ENCODE data around the gene ACSF3.
A peak's percentile ranks its signal among the peaks of the same experiment; 100 is the strongest.

The ACSF3 gene

GRCh38 chr16:89166696-89167424 is 73.2 kb downstream of the ACSF3 start:
- DNase-seq: no peak

DNA sequence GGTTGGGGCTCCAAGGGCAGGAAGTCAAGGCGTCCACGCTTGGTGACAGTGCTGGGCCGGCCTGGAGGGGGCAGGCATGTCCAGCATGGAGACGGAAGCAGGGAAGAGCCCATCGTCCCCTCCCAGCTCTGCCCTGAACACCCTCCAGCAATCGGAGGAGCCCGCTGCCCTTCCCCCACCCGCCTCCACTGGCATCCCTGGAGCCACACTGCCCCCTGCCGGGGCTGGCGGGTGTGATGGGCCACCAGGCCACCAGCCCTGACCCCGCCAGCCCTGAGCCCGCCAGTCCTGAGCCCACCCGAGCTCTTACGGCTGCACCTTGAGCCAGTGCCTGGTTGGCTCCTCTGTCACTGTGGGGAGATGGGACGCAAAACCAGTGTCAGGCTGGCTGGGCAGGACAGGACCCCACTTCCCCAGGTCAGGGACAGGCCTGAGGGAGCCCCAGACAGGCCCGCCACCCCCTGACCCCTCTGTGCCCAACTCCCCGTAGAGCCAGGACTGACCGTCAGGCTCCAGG is 73.8 kb downstream of the ACSF3 start:
- peak; percentile 96 for DNase-seq

DNA sequence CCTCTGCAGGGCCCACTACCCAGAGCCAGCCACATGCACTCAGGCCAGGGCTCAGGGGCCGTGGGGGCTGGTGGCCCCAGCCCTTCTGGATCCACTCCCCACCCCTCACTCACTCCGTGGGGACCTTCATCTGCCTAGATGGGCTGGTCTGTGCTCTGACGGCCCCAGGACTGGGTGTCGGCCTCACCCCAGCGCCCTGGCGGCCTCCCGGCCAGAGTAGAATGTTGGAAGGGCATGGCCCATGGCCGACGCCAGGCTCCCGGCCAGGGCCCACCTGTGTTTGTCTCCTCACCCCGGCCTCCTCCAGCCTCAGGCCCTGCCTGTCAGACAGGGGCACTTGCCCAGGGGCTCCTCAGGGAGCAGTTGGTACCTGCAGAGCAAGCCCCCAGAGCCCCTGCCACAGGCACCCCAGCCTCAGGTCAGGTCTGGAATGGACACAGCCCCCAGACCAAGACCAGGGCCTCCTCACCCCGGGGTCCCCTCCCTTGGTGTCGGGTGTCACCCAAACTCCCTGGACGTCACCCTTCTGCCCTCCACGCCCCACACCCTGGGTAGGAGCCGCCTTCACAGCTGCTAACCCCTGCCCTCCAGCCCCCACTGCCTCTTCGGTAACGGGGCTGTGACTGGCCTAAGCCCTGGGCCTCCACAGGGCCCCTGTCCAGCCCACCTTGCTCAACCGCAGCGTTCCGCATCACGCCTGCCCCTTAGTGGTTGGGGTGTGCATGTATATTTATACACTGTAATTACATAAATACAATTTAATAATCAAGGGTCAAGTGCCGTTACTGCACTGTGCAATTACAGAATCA is 74.9 kb downstream of the ACSF3 start:
- no peak for DNase-seq

DNA sequence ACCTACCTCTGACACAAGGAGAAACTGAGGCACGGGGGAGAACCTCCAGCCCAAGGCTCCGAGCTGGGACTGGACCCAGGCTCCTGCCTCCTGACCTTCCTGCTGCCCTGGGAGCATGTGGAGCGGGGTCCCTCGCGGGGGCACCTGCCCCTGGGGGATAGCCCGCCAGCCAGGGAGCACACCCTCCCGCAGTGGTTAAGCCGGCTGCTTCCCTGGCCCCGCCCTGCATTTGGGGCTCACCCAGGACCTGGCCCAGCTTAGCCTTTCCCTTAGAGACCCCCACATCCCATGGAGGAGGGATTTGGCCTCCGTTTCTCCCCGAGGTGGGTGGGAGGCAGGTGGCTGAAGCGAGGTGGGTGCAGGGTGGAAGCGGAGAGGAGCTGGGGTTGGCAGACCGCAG is 76.1 kb downstream of the ACSF3 start:
- no peak for DNase-seq

DNA sequence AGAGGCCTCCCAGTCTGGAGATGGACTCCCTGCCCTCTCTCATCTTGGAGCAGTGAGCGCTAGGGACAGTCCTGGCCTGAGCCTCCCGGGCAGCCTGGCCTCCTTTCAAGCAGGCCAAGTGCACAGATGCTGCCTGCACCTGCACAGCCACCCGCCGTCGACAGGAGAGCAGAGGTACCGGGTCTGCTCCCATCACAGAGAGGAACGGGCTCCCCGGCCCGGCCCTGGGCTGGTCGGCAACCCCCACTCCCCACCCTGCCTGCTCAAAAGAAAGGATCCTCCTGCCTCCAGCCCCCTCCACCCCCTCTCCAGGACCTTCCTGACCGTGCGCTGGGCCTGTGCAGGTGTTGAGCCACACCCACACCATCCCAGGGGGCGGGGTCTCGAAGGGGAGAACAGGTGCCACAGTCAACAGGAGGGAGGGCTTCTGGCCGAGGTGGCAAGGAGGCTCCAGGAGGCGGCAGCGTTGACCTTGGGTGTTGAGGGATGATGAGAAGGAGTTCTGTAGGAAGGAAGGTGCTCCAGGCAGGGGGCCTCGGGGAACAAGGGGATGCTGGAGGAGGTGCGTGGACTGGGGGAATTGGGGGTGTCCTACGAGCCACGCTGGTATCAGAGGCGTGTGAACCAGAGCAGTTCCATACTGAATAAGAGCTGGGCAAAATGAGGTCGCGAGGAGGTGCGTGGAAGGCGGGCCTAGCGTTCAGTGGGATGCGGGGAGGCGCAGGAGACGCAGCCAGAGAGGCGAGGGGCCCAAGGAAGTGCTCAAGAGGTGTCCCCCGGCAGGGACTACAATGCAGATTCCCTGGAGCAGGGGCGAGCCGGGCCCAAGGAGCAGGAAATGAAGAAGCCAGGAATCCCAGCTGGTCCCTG is 76.9 kb downstream of the ACSF3 start:
- peak; percentile 31 for DNase-seq

- DNase-seq: peak; percentile 98
Observed at GRCh38 chr16:89171216-89172170, 77.8 kb downstream of the ACSF3 start, which contains the start of gene CDH15. Gene CDH15 (plus strand): TSS chr16:89171748. CDS start chr16:89171832, 84 bp downstream.

GRCh38 chr16:89172171-89172527 is 78.5 kb downstream of the ACSF3 start:
- no peak for DNase-seq

DNA sequence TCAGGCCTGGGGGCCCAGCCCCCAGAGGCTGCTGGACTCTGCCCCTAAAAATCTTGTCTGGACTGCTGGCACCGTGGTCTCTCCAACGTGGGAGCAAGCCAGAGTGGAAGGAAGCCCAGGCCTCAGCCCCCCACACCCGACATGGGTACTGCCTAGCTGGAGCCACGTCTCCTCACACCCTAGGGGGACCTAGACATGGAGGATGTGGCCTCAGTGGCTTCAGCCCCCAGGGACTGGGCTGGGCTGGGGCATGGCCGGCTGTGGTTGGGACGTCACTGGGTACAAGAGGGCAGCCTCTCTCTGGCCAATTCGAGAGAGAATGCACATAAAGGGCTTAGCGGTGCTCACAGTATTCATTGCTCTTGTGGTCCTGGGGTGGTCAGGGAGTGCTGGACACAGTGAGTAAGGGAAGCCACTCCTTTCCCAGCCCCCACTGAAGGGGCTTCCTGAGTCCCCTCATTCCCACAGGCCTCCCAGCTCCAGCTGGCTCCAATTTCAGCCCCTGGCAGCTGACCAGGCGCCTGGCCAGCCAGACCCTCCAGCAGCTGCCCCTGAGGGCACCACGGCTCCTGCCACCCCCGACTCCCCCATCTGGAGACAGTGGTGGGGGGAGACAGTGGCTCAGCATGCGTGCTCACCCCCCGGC is 79.0 kb downstream of the ACSF3 start:
- DNase-seq: no peak

DNA sequence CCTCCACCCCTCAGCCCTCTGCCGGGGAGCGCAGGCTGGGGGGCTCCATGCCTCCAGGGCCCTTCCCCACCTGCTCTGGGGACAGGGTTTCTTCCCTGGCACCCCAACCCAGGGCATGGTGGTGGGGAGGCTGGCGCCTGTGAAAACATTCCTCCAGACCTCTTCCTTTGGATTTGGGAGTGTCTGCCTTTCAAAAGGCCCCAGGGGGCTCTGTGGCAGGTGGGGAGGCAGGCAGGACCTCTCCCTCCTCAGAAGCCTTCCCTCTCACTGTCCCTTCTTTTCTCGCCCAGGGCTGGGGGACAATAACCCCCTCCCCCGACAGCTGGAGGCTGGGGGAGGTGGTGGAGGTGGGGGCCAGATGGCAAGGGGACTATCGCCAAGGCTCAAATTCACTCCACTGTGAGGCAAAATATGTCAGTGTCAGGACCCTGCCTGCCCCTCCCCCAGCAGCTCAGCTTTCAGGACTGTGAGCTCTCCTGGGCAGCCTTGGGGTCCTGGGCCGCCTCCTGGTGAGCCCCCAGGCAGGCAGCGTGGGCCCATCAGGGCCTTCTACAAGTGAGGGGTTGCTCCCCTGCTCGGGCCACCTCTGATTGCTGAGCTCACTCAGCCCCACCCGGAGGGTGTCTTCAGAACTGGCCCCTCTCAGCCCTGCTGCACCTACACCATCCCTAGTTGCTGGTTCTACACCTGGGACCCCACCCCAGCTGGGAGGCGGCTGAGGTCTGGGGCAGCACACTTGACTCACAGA is 79.7 kb downstream of the ACSF3 start:
- DNase-seq: no peak

GRCh38 chr16:89174055-89174827 is 80.6 kb downstream of the ACSF3 start:
- no peak for DNase-seq

GRCh38 chr16:89174877-89175276 is 81.2 kb downstream of the ACSF3 start:
- no peak for DNase-seq

DNA sequence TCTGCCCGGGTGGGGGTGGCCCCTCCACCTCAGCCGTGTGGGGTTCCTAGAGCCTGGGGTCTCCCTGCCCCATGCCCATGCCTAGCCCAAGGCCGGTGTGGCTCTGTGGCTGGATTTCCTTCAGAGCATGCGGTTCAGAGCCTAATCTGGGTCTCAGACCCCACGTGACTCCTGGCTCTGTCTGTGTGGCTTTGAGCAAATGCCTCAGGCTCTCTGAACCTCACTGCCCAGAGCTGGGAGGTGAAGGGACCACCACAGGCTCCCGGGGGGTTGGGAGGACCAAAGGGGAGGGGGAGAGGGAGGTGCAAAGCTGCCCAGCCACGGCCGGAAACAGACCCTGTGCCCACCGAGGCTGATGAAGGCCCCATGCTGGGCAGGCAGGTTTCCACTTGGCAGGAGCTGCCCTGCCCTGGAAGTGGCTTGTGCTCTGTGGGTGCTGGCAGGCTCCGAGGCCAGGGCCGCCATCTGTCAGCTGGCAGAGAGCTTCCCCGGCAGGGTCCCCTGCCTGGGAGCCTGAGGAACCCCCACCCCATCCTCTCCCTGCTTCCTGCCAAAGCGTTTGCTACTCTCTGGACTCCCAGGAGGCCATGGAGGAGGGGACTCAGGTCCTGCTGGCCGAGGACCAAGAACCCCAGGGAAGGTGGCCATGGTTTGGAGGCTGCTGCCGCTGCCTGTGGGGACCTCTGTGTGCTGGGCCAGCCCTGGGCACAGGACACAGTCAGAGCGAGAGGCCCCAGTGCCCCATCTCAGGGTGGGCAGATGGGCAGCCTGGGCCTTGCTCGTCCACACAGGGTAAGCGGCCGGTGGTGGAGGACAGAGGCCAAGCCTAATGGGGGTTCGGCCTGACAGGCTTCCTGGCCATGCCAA is 81.9 kb downstream of the ACSF3 start:
- peak; percentile 14 for DNase-seq

GRCh38 chr16:89176147-89176690 is 82.6 kb downstream of the ACSF3 start:
- no peak for DNase-seq

DNA sequence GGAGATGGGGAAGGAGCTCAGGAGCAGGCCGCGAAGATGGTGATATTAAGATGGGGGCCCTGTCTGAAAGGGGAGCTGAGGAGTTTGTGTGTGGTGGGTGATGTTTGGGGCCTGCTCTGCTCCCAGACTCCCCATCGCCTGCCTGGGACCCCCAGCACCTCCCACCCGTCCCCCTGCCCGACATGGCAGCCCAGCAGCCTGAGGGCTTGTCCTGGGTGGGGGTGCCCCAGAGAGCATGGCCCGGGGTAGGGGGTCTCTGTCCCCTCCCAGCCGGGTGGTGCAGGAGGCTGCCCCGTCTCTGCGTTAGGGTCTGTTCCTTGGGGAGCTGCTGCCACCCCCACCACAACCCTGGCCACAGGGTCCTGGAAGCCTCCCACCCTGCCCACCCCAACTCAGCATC is 83.1 kb downstream of the ACSF3 start:
- no peak for DNase-seq

DNA sequence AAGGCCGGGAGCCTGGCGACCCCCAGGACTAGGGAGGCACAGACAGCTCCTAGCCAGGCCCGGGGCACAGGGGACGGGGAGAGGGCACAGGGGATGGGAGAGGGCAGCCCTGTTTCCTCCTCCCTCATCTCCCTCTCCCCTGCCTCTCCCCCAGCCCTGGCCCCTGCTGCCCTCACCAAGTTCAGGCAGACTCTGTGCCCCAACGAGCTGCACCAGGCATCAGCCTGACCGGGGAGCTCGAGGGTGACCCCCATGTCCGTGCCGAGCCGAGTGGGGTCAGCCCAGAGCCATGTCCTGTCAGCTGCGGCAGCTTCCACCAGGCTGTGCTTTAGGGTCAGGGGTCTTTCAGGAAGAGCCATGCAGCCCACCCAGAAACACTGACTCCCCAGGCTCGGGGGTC is 83.8 kb downstream of the ACSF3 start:
- DNase-seq: no peak

GRCh38 chr16:89178453-89179147 is 84.9 kb downstream of the ACSF3 start:
- no peak for DNase-seq

- no peak for DNase-seq
Observed at GRCh38 chr16:89179148-89179484, 85.5 kb downstream of the ACSF3 start.

All from OCI-M1 (cell line).